Activated T-cell treated with anti-CD3 and anti-CD28 coated beads, Interleukin-2, amount 50 U/mL, for 1 hour (primary cell): Measurements from ENCODE around the gene ITGBL1.

Experiments
- DNase-seq: peaks from one replicate; pipeline ENCODE4 v3.0.0-alpha.2; 2020

ITGBL1 gene

DNA sequence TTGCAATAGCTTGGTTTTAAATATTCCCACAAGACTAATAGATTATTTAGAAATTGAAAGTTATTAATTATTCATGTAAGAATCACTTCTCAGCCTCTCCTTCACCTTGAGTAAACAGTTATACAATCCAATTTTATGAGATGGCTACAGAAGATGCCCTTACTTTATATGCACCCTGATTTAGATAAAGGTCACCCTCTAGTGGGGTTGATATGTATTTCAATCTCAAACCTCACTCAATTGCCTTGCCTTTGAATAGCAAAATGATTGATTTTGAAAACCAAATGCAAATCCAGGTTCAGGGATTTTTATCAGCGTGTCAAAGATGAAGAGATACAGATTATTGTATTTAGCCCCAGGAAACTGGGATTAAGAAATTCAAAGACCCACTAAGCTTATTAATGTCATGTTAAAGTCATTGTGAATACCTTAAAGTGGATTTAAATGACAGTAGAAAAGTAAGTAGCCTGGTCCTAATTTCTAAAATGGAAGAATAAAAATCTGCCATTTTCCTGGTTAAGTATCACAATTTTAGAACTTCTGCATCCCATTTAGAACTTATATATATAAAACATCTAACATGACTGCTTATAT lies 305.1 kb downstream of the ITGBL1 start:
- no peak for DNase-seq

DNA sequence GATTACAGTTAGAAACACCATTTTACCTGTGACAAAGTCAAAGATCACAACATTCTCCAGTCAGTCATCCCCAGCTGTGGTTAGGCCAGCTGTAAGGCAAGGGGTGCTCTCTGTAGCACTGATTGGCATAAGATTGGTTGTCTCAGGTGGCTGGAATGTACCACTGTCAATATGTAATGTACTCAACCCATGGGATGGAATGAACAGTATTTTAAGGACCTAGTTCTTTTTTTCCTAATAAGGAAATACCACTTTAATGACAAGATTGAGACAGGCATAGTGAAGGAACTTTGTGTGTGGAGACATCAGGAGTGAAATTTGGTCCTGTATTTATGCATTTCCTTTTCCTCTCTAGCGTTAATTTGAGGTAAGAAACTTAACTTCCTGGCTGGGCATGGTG lies 310.7 kb downstream of the ITGBL1 start:
- no peak for DNase-seq
